GM19035 (cell line): ENCODE measurements around the gene CDHR2.
"Not testable (repeated sequence)": the region's sequence is repeated elsewhere in the genome, so short reads cannot be mapped to it uniquely, and the experiment has no call there.

Experiments
- ATAC-seq: cut with Tn5 transposase; IDR thresholded peaks from one replicate; pipeline ENCODE4 v1.9.1; 2021; ENCODE audit not compliant: unreplicated experiment

The CDHR2 gene

GRCh38 chr5:176541338-176542134 is 7.6 kb upstream of the CDHR2 start:
- no peak for ATAC-seq

- ATAC-seq: no peak
These were observed 7.0 kb upstream of the CDHR2 start for GRCh38 chr5:176542135-176542595.

GRCh38 chr5:176542596-176543427 is 6.3 kb upstream of the CDHR2 start:
- peak; percentile 43 for ATAC-seq

GRCh38 chr5:176543428-176544182 is 5.5 kb upstream of the CDHR2 start:
- ATAC-seq: peak; percentile 75

GRCh38 chr5:176545388-176545736 is 3.8 kb upstream of the CDHR2 start:
- ATAC-seq: no peak

GRCh38 chr5:176545737-176546509 is 3.2 kb upstream of the CDHR2 start:
- ATAC-seq: no peak

- no peak for ATAC-seq
These were observed 1.3 kb upstream of the CDHR2 start for GRCh38 chr5:176547802-176548201.

- ATAC-seq: no peak
These were observed 729 bp downstream of the CDHR2 start for GRCh38 chr5:176549871-176550270.

- no peak for ATAC-seq
These were observed 1.2 kb downstream of the CDHR2 start for GRCh38 chr5:176550275-176550831.

GRCh38 chr5:176550937-176551336 is 1.8 kb downstream of the CDHR2 start:
- not testable (repeated sequence) for ATAC-seq

GRCh38 chr5:176552332-176552869 is 3.3 kb downstream of the CDHR2 start:
- no peak for ATAC-seq

- ATAC-seq: no peak
These were observed 4.3 kb downstream of the CDHR2 start for GRCh38 chr5:176553260-176554085.

GRCh38 chr5:176557846-176558245 is 8.7 kb downstream of the CDHR2 start:
- ATAC-seq: no peak

GRCh38 chr5:176559683-176560082 is 10.5 kb downstream of the CDHR2 start:
- no peak for ATAC-seq

GRCh38 chr5:176560364-176560763 is 11.2 kb downstream of the CDHR2 start:
- ATAC-seq: no peak

GRCh38 chr5:176561259-176561658 is 12.1 kb downstream of the CDHR2 start:
- ATAC-seq: no peak

GRCh38 chr5:176562189-176562588 is 13.0 kb downstream of the CDHR2 start:
- no peak for ATAC-seq

- no peak for ATAC-seq
These were observed 14.9 kb downstream of the CDHR2 start for GRCh38 chr5:176564002-176564401.

- ATAC-seq: no peak
These were observed 16.7 kb downstream of the CDHR2 start for GRCh38 chr5:176565760-176566288.
